B cell (primary cell): ENCODE results near the gene HERC5. TPM values are rescaled to one million over a fixed set of nuclear protein-coding genes. Genes with fewer than 3 reads are reported as not detected.

Experiments used
- ATAC-seq: fragments of 200-7000 bp; cut with Tn5 transposase; one replicate; pipeline ENCODE4 v1.10.0; 2021; ENCODE audit warnings: low read depth, mild to moderate bottlenecking, moderate number of reproducible peaks, moderate library complexity
- CTCF ChIA-PET: fragments of 350-600 bp; sonication (Branson Sonifier 250); formaldehyde crosslinking; loops from one replicate; lab custom pipeline; 2021; ENCODE audit warnings: antibody characterized with exemption, inconsistent platforms; lab: Charles Lee
- POLR2A ChIA-PET: fragments of 350-600 bp; sonication (Branson Sonifier 250); formaldehyde crosslinking; loops from one replicate; lab custom pipeline; 2021; ENCODE audit warnings: antibody characterized with exemption; lab: Charles Lee
- DNase-seq: peaks from one replicate; pipeline ENCODE4 v3.0.0; 2013
- H2AFZ ChIP-seq: 2 replicates; pipeline ENCODE4 v1.6.1; 2012; ENCODE audit warnings: mild to moderate bottlenecking, low read depth, low read length; ENCODE audit not compliant: insufficient read depth, poor library complexity, severe bottlenecking
- H3K27ac ChIP-seq, 2 donors: 1 replicate in 1 of 2; 2 replicates in 1 of 2; pipeline ENCODE4 v1.5.1; 2012 to 2013; ENCODE audit warnings: low read length in 2 of 2, mild to moderate bottlenecking in 2 of 2, moderate library complexity in 1 of 2
- H3K27me3 ChIP-seq, 4 experiments: fragments of 200-600 bp in 1 of 4; sonication (generic) in 1 of 4; replicated peaks in 1 of 4; 1 replicate in 2 of 4; 2 replicates in 2 of 4; pipeline versions ENCODE4 v1.6.1 to v1.7.0; 2013 to 2016; ENCODE audit warnings: low read length in 3 of 4, mild to moderate bottlenecking in 2 of 4, mixed read lengths in 1 of 4, moderate library complexity in 1 of 4; ENCODE audit not compliant: insufficient read depth in 4 of 4, control insufficient read depth in 3 of 4; ENCODE audit errors: control extremely low read depth in 1 of 4
- H3K36me3 ChIP-seq, 2 experiments: replicated peaks in 1 of 2; 1 replicate in 1 of 2; 2 replicates in 1 of 2; pipeline versions ENCODE4 v1.6.1 to v1.7.1; 2013; ENCODE audit warnings: low read length in 1 of 2; ENCODE audit not compliant: insufficient read depth in 2 of 2, control insufficient read depth in 1 of 2; ENCODE audit errors: control extremely low read depth in 1 of 2, extremely low read depth in 1 of 2
- H3K4me1 ChIP-seq, 2 donors: fragments of 200-600 bp in 1 of 2; sonication (generic) in 1 of 2; 1 replicate in 1 of 2; 2 replicates in 1 of 2; pipeline versions ENCODE4 v1.5.1 to v1.6.1; 2013 to 2017; ENCODE audit warnings: low read length in 2 of 2; ENCODE audit not compliant: control insufficient read depth in 2 of 2, insufficient read depth in 2 of 2
- H3K4me2 ChIP-seq: replicated peaks from 2 replicates; pipeline ENCODE3; 2012; ENCODE audit warnings: mild to moderate bottlenecking, low read depth, low read length; ENCODE audit not compliant: poor library complexity, severe bottlenecking
- H3K4me3 ChIP-seq, 5 experiments: fragments of 200-600 bp in 1 of 5; sonication (generic) in 1 of 5; 1 replicate in 3 of 5; 2 replicates in 2 of 5; pipeline versions ENCODE4 v1.5.1 to v1.7.0; 2011 to 2016; ENCODE audit warnings: low read length in 4 of 5, mild to moderate bottlenecking in 4 of 5, low read depth in 2 of 5, control low read depth in 1 of 5, moderate library complexity in 1 of 5; ENCODE audit not compliant: insufficient read depth in 1 of 5; ENCODE audit errors: control extremely low read depth in 1 of 5, extremely low read depth in 1 of 5
- H3K79me2 ChIP-seq: fragments of 200-600 bp; sonication (generic); one replicate; pipeline ENCODE4 v1.6.0; 2016; ENCODE audit warnings: low read length; ENCODE audit not compliant: control insufficient read depth, insufficient read depth
- H3K9ac ChIP-seq: fragments of 200-600 bp; sonication (generic); 2 replicates; pipeline ENCODE4 v1.6.1; 2017; ENCODE audit warnings: mild to moderate bottlenecking, low read length, moderate library complexity
- H3K9me3 ChIP-seq, 3 donors: one replicate each; pipeline versions ENCODE4 v1.6.1 to v1.7.1; 2013; ENCODE audit warnings: low read length in 2 of 3; ENCODE audit not compliant: control insufficient read depth in 2 of 3, insufficient read depth in 1 of 3; ENCODE audit errors: control extremely low read depth in 1 of 3
- H4K20me1 ChIP-seq: 2 replicates; pipeline ENCODE4 v1.6.0; 2012; ENCODE audit warnings: mild to moderate bottlenecking, low read length; ENCODE audit not compliant: insufficient read depth, control insufficient read depth, poor library complexity, severe bottlenecking
- H3K27ac Mint-ChIP-seq: one replicate; pipeline ENCODE4 v1.8.0; 2021; ENCODE audit warnings: mixed read lengths
- H3K27me3 Mint-ChIP-seq: one replicate; pipeline ENCODE4 v1.8.0; 2021; ENCODE audit warnings: mixed read lengths
- H3K4me1 Mint-ChIP-seq: one replicate; pipeline ENCODE4 v1.8.0; 2021; ENCODE audit warnings: mixed read lengths
- H3K4me3 Mint-ChIP-seq: one replicate; pipeline ENCODE4 v1.8.0; 2021; ENCODE audit warnings: mixed read lengths
- H3K9me3 Mint-ChIP-seq: one replicate; pipeline ENCODE4 v1.8.0; 2022; ENCODE audit warnings: mixed read lengths; ENCODE audit not compliant: insufficient read depth
- EZH2 ChIP-seq: IDR thresholded peaks from 2 replicates; pipeline ENCODE4 v1.6.1; 2012; ENCODE audit warnings: borderline replicate concordance, low read depth, mild to moderate bottlenecking, moderate library complexity, low read length; ENCODE audit not compliant: insufficient read depth, poor library complexity, severe bottlenecking
- WGBS: methylation state at CpG from one replicate; pipeline ENCODE4 v1.1.5; 2013; ENCODE audit warnings: missing lambda C conversion rate; ENCODE audit not compliant: insufficient coverage; 5-methylcytosine and 5-hydroxymethylcytosine counted together
- intact Hi-C: fragments of 100-400 bp; cut with micrococcal nuclease; formaldehyde crosslinking; loops from one replicate; pipeline ENCODE4 v1.10.0; 2022
- polyA plus RNA-seq: library from polyadenylated mRNA; depleted of rRNA; stranded (reverse); fragments of >200 nt; gene quantifications from 2 replicates; pipeline ENCODE4 v1.2.3, GENCODE V29; 2012
- total RNA-seq, 2 donors: library from RNA; stranded (reverse); fragments of 120-200 nt in 1 of 2; gene quantifications; 1 replicate in 1 of 2; 2 replicates in 1 of 2; pipeline versions ENCODE4 v1.2.3 to v1.2.4, GENCODE V29; 2013 to 2022
- TF ChIP-seq, protein P1 (sequence below): fragments of 200-600 bp; IDR thresholded peaks from one replicate; pipeline ENCODE4 v1.8.0; 2022; ENCODE audit warnings: antibody characterized with exemption, mild to moderate bottlenecking

HERC5 gene
- total and polyA plus RNA-seq, 2 donors (not counting 1 experiment from before 2014, with no cell fraction given), result 1.9 to 10.6 TPM

DNA sequence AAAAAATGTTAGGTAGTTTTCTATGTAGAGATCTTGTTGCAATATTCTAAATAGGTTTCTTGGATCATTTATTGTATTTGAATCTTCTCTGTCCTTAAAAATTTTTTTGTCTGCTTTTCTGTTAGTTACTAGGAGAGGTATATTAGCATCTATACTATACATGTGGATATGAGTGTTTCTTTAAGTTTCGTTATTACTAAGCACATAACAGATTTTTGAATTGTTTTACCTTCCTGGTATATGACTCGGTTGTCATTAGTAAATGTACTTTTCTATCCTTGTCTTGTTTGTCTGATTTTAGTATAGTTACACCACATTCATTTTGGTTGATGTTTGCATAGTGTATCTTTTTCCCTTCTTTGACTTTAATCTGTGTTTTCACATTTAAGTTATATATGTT, 46.4 kb downstream of the HERC5 start:
- TF ChIP-seq, protein P1, sequence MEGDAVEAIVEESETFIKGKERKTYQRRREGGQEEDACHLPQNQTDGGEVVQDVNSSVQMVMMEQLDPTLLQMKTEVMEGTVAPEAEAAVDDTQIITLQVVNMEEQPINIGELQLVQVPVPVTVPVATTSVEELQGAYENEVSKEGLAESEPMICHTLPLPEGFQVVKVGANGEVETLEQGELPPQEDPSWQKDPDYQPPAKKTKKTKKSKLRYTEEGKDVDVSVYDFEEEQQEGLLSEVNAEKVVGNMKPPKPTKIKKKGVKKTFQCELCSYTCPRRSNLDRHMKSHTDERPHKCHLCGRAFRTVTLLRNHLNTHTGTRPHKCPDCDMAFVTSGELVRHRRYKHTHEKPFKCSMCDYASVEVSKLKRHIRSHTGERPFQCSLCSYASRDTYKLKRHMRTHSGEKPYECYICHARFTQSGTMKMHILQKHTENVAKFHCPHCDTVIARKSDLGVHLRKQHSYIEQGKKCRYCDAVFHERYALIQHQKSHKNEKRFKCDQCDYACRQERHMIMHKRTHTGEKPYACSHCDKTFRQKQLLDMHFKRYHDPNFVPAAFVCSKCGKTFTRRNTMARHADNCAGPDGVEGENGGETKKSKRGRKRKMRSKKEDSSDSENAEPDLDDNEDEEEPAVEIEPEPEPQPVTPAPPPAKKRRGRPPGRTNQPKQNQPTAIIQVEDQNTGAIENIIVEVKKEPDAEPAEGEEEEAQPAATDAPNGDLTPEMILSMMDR, result no peak
- TF ChIP-seq EZH2, result no peak
- Mint-ChIP-seq H3K4me1 (no peaks in the 10 kb centered on the region), H3K9me3 (no peaks in the 10 kb centered on the region), H3K27me3 (no peaks in the 10 kb centered on the region), H3K4me3 (no peak overlapping the region), H3K27ac (no peak overlapping the region)
- H2AFZ ChIP-seq, result no peak overlapping the region
- H3K9ac ChIP-seq, result no peak overlapping the region
- H3K36me3 ChIP-seq, result no peaks in the 10 kb centered on the region
- no peaks in the 10 kb centered on the region for H3K27me3 ChIP-seq
- ChIA-PET POLR2A (no interaction called here), CTCF (interaction anchor here (1.5 kb wide), 1 partner anchor 284 kb away, joined by 4 read pairs; no protein-coding TSS in a partner anchor)
- no CpG with 5 or more reads among the region's 2 CpGs for WGBS
- H4K20me1 ChIP-seq, result no peaks in the 10 kb centered on the region
- no peak overlapping the region for H3K4me3 ChIP-seq
- no peak overlapping the region for H3K27ac ChIP-seq
- H3K9me3 ChIP-seq, result no peaks in the 10 kb centered on the region
- no peaks in the 10 kb centered on the region for H3K79me2 ChIP-seq
- ATAC-seq, result no peak
- H3K4me2 ChIP-seq, result no peak overlapping the region
- no peak for DNase-seq
- intact Hi-C loops, result no loop called here
- H3K4me1 ChIP-seq, result no peaks in the 10 kb centered on the region

DNA sequence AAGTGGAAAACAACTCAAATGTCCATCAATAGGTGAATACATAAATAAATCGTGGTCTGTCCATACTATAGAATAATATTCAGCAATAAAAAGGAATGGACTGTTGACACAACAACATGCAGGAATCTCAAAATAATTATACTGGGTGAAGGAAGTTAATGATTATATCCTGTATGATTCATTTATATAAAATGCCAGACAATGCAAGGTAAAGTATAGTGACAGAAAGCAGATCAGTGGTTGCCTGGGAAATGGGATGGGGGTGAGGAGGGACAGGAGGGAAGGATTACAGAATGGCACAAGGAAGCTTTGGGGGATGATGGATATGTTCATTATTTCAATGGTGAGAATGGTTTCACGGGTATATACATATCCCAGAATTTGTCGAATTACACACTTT, 54.3 kb downstream of the HERC5 start:
- ATAC-seq (no peak), DNase-seq (no peak)
- Histone ChIP-seq H3K27ac (no peak overlapping the region), H3K27me3 (no peaks in the 10 kb centered on the region), H3K9ac (no peak overlapping the region), H4K20me1 (no peaks in the 10 kb centered on the region), H2AFZ (no peak overlapping the region), H3K79me2 (no peaks in the 10 kb centered on the region), H3K4me3 (no peak overlapping the region), H3K36me3 (no peaks in the 10 kb centered on the region), H3K9me3 (no peaks in the 10 kb centered on the region), H3K4me2 (no peak overlapping the region), H3K4me1 (no peaks in the 10 kb centered on the region)
- no CpG with 5 or more reads among the region's 3 CpGs for WGBS
- Mint-ChIP-seq H3K27ac (no peak overlapping the region), H3K4me1 (no peaks in the 10 kb centered on the region), H3K4me3 (no peak overlapping the region), H3K27me3 (peaks cover 3% of the 10 kb centered on the region), H3K9me3 (no peaks in the 10 kb centered on the region)
- POLR2A ChIA-PET, result no interaction called here
- CTCF ChIA-PET, result interaction anchor here (0.9 to 16.3 kb wide), 2 partner anchors 10 to 291 kb away, joined by 3 to 506 read pairs; no protein-coding TSS in a partner anchor
- intact Hi-C loops, result no loop called here
- TF ChIP-seq EZH2, result no peak
- TF ChIP-seq, protein P1, result no peak
